22Rv1 (cell line): ENCODE results near the gene CREB5.

ENCODE experiments used
- ZFX ChIP-seq: fragments of 450-650 bp; IDR thresholded peaks from 2 replicates; pipeline ENCODE4 v1.6.1; 2017; ENCODE audit warnings: antibody characterized with exemption, borderline replicate concordance
- TF ChIP-seq, protein P1 (sequence below): fragments of 450-650 bp; IDR thresholded peaks from 2 replicates; pipeline ENCODE4 v1.5.1; 2017; ENCODE audit warnings: mild to moderate bottlenecking

DNA sequence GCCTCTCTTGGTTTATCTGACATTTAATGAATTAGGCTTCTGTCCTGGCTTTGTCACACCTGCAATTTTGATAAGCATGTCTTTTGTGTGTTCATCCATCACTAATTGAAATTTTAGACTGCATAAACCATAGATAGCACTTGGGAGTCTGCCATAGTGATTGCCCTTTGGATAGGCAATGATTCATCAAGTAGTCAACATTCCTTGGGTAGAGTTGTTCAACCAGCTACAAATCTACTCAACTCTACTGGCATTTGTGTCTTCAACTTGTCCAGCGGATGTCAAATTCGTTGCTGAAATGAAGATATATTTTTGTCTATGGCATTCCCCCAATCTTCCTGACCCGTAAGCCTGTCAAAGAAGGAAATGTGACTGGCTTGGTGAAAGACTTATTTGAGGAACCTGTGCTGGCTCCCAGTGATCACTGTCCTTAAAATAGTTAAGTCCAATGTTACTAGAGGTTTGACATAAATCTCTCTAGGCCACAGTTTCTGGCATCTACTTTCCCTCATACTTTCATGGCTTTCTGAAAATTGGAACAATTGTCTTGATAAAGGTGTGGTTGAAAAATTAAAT, 33.7 kb upstream of the CREB5 start:
- TF ChIP-seq, protein P1, sequence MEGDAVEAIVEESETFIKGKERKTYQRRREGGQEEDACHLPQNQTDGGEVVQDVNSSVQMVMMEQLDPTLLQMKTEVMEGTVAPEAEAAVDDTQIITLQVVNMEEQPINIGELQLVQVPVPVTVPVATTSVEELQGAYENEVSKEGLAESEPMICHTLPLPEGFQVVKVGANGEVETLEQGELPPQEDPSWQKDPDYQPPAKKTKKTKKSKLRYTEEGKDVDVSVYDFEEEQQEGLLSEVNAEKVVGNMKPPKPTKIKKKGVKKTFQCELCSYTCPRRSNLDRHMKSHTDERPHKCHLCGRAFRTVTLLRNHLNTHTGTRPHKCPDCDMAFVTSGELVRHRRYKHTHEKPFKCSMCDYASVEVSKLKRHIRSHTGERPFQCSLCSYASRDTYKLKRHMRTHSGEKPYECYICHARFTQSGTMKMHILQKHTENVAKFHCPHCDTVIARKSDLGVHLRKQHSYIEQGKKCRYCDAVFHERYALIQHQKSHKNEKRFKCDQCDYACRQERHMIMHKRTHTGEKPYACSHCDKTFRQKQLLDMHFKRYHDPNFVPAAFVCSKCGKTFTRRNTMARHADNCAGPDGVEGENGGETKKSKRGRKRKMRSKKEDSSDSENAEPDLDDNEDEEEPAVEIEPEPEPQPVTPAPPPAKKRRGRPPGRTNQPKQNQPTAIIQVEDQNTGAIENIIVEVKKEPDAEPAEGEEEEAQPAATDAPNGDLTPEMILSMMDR: no peak
- TF ChIP-seq ZFX: no peak
